Body of pancreas (tissue), 4 donors: Measurements from ENCODE around the gene E2F1.

Experiments
- CTCF ChIP-seq, 7 experiments: fragments of 450-650 bp in 4 of 7; fragments of 200-600 bp in 3 of 7; sonication (generic) in 3 of 7; IDR thresholded peaks; one replicate each; pipeline ENCODE4 v1.5.1; 2016 to 2019; ENCODE audit warnings: antibody characterized with exemption in 7 of 7
- POLR2A ChIP-seq, 3 donors: fragments of 450-650 bp; IDR thresholded peaks; one replicate each; pipeline ENCODE4 v1.6.1; 2016; ENCODE audit warnings: antibody characterized with exemption in 3 of 3, mild to moderate bottlenecking in 2 of 3

- TF ChIP-seq CTCF (IDR thresholded peaks at IDR 0.05) (no peak), POLR2A (IDR thresholded peaks at IDR 0.05) (no peak)
These were observed 30.3 kb upstream of the E2F1 start for GRCh38 chr20:33716498-33716897.
